HG03196 (cell line): ENCODE data around the gene CA5A.
"Not testable (repeated sequence)": the region's sequence is repeated elsewhere in the genome, so short reads cannot be mapped to it uniquely, and the experiment has no call there.

Experiments used
- ATAC-seq: cut with Tn5 transposase; IDR thresholded peaks from one replicate; pipeline ENCODE4 v1.9.1; 2021; ENCODE audit not compliant: unreplicated experiment

Gene CA5A

DNA sequence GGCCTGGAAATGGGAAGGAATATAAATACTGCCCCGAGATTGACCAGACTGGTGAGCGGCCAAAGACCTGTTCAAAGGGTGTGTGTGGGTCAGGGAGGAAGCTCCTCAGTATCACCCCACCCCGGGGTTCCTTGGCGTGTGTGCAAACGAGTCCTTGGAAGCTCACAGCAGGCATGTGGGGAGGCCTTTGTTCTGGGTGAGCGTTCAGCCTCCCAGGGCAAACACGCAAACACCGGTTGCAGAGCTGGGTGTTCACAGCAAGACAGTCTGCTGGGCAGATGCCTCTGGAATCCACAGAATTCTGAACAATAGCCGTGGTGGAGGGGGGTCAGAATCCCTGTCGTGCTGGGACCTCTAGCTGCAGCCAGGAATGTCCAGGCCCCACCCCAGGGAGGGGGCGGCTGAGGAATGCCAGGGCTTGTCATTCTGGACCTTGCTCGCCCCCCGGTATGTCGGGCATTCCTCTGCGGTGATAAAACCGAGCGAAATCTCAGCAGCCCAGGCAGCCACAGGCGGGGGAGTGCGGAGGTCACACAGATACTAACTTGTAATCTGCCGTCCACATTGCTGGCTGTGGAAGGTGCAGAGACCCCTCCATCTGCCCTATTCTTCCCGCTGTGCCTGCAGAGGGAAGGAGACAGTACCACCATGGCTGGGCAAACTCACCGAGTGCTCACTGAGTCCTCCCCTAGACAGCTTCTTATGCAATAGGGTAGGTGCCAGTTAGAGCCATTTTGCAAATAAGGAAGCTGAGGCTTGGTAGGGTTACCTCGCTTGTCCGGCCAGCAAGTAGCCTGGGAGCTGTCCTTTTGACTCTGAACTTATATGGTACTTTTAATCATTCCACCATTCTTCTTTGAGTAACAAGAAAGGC is 65.7 kb downstream of the CA5A start:
- ATAC-seq: not testable (repeated sequence)

DNA sequence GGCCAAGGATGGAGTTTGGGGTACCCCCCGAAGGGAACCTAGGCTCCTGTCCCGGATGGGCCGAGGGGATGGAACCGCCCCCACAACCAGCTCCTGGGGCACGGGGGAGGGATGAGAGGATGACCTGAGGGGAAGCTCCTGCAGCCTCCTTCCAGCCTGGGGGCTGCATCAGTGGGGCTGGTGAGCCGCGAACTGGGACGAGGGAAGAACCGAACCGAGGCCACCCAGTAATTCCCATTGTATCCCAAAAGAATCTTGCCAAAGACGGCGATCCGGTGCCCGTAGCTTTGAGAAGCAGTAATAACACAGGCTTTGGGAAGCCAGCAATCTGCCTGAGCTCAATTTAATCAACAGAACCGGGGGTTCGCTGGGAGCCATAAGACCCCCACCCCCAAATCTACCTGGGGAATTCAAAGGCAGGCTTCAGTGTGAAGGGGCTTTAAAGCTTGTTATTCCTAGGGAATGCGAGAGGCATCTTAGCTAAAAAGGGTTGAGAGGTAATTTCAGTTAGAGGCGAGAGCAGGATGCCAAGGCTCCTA is 66.4 kb downstream of the CA5A start:
- ATAC-seq: not testable (repeated sequence)

DNA sequence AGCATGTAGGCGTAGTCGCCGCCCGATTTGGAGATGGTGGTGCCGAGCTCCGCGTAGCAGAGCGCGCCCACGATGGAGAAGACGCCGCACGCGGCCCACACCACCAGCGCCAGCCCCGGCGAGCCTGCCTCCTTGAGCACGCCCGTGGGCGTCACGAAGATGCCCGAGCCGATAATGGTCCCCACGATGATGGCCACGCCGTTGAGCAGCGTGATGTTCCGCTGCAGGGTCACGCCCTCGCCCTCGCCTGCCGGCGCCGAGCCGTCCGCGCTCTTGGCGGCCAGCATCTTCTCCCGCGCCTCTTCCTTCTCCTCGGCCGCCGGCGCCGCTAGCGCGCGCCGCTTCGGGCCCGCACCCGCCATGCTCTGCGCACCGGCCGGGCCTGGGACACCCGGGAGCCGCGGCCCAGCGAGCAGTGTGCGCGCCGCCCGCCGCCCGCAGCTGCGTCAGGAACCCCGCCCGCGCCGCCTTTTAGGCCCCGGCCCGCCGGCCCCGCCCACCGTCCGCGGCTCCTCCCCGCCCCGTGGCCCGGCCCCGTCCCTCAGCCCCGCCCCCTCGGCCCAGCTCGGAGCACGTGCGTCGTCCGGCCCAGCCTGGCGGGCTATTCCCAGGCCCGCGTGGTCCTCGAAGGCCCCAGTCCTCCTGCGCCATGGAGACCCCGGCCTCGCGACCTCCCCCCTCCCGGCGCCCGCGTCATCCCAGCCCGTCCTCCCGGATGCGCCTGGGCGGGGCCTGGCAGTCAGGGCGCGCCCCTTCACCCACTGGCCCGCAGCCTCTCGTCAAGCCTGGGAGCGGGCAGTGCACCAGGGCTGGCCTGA is 67.1 kb downstream of the CA5A start, which contains the start of gene SLC7A5:
TSS of gene SLC7A5 (minus strand) at position 447 of the 818 bp plus-strand sequence. CDS start at position 362, 85 bp downstream.
- peak; percentile 54 for ATAC-seq

DNA sequence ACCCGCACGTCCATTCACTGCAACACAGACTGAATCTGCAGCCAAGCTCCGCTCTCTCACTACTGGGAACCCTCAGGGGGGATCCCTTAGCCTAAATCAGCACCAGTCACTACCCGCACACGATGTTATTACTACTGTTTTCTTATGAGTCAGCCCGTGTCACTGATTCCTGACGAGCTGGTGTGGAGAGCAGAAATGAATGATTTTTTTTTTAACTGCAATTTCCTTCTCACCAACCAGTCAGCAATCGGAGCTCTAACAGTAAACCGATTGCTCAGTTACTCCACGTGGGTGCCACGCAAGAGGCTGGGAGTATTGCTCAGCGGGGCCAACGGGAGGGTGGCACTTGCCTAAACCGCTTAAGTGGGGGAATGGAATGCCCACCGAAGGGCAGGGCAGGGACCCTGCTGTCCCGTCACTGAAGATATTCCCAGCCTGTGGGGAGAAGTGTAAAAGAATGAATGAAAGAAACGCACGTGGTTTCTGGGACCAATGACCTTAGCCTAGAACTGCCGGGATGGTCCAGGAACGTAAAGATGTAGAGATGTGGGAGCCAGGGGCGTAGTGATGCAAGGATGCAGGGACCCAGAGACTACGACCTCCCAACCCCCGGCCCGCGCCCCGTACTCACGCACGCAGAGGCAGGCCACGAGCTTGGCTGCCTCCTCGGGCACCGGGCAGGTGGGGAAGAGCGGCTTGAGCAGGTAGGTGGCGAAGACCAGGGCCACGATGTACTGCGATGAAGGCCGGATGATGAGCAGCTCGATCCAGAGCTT is 67.9 kb downstream of the CA5A start:
- ATAC-seq: peak; percentile 40

DNA sequence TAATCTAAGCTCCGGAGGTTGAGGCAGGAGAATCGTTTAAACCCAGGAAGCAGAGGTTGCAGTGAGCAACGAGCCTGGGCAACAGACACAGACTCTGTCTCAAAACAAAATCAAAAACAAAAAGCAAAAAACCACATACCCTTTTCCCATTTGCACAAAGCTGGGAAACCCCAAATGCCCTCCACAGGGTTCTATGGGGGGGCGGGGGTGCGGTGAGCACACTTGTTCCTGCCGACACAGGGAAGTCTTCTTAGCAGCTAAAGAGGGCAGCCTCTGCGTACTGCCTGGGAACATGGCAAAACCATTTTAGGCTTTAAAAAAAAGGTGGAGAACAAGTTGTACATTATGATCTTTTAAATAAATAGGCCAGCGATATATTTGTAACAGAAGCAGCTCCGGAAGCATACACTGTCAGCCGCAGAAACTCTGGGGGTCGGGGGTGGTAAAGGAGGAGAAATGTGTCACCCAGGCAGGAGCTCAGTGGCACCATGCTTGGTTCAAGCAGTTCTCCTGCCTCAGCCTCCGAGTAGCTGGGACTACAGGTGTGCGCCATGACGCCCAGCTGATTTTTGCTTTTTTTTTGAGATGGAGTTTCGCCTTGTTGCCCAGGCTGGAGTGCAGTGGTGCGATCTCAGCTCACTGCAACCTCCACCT is 70.3 kb downstream of the CA5A start:
- not testable (repeated sequence) for ATAC-seq

DNA sequence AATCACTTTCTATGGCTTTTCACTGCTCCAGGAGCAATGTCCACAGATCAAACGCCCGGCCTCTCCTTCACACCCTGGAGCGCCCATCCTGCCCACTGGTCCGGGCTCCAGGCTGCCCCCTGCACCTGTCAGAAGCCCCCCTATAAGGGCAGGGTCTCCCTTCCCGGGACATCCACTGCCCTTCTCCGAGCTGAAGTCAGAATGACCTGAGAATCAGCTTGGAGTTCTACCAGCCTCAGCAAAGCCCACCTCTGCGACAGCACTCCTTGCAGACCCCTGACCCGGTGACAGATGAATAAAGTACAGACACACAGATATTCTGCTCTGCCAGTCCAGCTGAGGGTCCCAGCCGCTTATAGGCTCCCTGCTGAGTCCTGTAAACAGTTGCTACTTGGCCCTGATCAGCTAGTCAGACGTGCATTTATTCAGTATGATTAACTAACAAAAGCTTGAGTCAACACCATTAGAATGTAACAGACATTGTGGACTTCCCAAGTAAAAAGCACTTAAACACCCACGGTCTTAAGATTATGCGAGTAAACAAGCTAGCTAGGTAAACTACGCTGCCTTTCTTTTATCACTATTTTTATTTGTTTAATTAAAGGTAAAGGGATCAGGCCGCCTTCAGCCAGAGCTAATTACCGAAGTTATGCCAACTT is 71.9 kb downstream of the CA5A start:
- ATAC-seq: no peak

DNA sequence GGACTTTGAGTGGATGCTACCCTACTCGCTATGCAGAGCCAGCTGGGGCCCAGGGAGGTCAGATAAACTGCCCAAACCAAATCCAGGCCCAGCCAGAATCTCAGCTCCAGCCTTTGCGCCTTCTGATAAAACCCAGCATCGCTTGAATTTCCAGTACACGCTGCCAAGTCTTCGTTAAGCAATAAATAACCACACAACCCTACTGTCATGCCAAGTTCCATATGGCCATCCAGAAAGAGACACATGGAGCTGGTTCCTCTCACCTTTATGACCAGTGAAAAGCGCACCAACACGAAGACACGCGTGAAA is 73.0 kb downstream of the CA5A start:
- not testable (repeated sequence) for ATAC-seq

DNA sequence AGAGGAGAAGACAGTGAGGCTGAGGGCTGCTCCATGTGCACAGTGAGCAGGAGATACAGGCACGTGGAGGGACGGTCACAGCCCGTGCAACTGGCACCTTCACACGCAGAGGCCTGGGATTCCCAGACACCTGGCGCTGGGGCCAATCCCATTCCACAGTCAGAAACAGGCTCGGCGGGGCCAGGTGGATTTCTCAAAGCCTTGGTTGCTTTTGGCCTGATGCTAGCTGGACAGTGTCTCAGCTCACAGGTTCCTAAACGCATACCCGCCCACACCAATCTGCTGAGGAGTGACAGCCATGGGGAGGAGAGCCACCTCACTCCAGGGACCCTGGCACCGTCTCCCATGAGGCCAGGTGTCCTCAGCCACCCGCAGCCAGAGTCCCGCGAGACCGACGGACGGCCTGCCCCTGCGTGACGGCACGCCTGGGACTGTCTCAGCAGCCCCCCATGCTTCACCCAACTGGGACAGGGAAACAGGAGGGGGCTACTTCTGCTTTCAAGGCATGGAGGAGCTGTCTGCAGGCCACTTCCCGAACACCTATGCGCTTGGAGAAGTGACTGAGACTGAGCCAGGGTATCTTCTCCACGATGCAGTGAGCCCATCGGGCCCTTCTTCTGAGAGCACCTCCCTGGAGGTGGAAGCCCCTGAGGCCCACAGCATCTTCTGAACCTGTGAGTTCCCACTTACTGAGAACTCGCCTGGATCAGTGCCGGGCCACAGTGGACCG is 73.6 kb downstream of the CA5A start:
- not testable (repeated sequence) for ATAC-seq

DNA sequence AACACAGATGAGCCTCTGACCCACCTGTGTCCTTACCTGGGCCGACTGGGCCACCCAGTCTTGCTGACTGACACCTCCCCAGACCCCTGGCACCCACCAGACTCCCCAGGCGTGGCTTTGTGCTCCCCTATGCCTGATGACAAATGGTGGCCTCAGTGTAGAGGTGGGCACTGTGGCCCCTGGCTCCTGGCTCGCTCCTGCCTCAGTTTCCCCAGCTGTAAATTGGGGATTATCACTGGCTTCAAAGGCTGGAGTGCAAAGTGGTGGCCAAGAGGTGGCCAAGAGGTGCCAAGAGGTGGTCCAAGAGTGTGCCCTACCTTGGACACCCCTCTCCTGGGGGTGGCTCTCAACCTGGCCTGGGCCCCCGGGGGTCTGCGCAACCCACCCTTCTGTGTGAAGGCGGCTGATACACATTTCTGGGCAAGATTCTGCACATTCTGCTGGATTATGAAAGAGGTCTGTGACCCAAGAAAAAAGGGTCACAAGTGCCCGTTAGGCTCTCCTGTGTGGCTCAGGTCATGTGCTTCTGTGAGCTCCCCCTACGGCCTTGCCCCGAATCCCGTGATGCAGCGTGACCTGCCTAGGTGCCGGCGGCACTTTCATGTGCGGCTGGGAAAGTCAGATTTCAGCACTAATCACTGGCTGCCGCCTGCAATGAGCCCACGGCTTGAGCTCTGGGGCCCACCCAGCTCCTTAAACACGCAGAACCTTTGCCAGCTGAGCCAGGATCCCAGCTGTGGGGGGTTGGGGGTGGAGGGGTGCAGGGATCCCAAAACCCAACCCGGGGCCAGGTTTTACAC is 74.8 kb downstream of the CA5A start:
- not testable (repeated sequence) for ATAC-seq

DNA sequence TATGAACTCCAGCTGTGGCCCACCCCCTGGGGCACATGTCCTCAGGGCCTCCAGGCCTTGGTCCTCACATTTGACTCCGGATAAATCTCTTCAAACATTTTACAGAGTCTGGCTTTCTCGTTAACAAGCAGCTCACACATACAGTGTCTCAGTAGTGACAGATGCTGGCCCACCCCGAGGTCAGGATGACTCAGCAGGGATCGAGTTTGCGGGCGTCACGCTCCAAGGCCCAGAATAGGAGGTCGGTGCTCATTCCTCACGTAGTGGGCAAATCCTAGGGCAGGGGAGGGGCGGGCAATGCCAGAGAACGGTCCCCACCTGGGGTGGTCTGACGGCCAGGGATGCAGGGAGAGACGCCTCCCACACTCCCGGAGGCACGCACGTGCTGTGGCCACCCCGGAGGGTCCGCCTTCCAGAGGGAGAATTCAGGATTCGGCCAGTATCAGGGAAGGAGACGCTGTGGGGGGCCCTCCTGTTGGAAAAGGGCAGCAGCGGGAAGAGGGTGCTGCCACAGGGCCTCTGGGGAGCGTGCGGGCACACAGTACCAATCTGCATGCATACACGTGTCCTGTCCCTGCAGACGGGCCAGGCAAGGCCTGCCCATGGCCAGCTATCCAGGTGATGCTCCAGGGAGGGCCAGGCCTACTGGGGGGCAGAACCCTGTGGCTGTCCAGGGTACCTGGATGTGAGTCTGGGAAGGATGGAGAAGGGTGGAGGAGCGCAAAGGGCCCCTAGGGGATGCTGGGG is 75.6 kb downstream of the CA5A start:
- no peak for ATAC-seq

DNA sequence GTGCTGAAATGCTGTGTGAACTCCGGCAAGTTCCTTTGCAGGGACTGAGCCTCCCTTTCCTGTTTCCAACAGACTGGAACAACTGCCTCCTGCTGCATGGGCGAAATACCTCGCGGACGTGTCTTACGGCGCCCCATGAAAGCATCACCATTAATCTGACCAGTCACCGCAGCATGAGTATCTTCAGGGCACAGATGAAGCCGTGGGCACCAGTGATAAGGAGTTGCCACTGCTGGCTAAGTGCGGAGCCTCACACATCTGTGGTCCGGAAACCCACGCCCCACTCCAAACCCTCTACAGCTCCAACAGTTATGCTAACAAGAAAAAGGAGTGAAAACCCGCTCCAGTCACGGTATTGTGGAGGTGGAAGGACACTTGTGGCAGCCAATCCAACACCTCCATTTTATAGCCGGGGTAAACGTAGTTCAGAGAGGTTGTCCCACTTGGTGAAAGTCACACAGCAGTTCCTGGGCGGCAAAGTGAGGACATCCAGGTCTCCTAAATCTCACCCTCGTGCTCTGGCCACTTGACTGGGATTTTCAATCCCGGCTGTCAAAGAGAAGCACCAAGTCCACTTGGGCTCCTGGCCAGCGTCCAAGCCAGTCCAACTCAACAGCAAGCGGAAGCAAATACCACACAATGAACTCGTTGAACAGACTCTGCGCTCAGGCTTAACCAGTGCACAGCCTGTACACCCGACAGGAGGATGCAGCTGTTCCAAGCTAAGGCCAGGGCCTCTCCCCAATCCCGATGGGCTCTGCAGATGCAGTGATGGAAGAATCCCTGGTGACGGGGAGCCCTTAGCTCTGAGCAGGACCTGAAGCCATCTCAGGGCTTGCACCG is 78.0 kb downstream of the CA5A start:
- not testable (repeated sequence) for ATAC-seq

DNA sequence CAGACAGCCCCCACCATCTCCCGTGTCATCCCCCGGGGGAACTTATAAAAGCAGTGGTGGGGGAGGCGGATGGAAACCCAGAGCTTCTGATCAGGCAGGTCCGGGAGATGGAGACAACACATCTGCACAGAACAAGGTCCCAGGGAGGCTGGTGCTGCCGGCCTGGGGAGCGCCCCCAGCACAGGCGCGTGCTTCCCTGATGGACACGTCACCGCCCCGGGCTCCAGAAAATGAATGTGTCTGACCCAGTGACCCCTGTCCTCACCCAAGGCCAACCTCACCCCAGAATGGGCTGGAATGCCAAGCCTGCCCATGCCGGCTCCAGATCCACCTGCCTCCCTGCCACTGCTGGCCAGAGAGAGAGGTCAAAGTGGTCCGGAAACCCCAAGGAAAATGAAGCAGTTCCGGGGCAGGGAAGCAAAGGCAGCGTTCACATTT is 79.5 kb downstream of the CA5A start:
- no peak for ATAC-seq

DNA sequence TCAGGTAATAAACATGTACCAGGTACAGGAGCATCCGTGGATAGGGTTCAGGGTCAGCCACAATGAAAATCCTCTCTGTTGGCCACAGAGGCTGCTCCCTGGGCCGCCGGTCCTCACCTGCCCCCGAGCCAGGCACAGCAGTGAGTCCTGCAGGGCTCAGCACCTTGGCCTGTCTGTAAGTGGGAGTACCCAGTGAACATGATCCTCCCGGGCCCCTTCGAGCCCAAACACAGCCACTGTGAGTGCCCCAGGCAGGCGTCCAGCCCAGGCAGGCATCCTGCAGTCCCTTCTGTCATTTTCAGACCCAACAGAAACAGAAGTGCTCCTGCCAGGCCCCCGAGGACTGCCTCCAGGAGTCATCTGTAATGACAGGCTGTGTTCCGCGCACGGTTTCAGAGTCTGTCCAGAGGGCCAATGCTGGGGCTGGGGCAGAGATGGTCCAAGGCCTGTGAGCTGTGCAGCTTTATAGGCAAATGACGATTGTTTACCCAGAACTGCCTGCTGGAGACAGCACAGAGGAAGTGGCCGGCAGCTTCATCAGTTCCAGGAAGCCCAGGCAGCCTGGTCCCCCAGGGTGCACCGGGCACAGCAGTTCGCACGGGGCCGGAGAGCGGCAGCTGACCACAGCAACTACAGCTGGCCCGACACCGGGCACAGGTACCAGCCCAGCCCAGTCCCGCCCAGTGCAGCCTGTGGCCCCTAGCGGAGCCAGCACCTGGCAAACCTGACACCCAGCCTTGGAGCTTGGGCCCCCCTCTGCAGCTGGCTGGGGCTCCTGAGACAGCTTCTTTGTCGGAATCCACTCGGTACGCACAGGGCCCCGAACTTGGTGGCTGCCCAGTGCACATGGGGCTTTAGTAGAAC is 80.2 kb downstream of the CA5A start:
- no peak for ATAC-seq

DNA sequence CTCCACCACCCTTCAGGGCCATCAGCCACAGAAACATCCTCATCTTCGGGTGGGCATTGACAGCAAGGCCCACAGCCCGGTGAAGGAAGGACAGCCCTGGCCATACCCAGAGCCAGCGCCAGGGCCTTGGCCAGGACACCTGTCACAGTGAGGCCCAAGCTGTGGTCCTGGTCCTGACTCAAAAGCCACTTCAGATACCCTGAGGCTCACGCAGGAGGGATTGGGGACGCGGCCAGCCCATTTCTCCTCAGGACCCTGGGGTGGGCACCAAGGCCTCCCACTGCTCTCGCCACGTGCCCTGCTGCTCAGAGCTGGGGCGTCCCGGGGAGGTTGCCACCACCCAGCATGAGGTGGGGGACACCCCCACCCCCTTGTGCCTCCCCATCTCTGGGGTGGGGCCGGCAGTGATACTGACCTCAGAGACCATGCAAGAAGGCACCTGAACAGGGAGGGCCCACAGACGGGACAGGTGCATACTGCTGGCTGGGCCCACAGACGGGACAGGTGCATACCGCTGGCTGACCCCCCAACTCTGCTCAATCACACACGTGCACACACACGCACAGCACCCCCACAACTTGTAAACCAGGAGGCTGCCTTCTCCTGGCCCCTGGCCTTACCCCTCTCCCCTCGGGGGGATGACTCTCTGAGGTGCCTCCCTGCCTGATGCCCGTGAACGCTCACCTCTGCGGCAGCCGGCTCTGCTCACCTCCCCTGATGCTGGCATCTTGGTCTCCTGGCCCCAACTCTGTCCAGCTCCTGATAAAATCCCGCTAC is 81.2 kb downstream of the CA5A start:
- ATAC-seq: no peak
